Erythroblast (primary cell): ENCODE data around the gene JARID2.

Source experiments
- DNase-seq, 2 experiments: peaks; one replicate each; lab custom pipeline; 2025; lab: John Stamatoyannopoulos, UW
- GATA1 ChIP-seq: IDR thresholded peaks from 2 replicates; pipeline ENCODE4 v1.6.1; 2011; ENCODE audit warnings: low read depth, mild to moderate bottlenecking, control low read depth, low read length, moderate library complexity
- POLR2A ChIP-seq: IDR thresholded peaks from 2 replicates; pipeline ENCODE4 v1.6.1; 2011; ENCODE audit warnings: mild to moderate bottlenecking, low read length

Gene JARID2

DNA sequence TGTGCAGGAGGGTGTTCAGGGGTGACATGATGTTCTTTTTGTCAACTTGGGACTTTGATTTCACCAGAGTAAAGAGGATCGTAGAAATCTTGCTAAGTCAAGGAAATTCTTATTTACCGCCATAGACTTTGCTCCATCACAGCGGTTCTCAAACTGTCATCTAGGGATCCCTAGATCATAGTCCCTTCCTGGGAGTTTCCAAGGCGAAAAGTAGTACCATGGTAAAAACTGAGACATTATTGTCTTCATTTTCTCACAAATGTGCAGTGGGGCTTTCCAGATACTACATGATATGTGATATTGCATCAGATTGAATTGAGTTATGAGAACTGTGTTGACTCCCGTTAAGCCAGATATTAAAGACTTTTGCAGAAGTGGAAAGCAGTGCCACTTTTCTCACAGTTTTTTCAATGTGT is 79.7 kb downstream of the JARID2 start:
- no peak for DNase-seq
- TF ChIP-seq POLR2A (no peak), GATA1 (no peak)

DNA sequence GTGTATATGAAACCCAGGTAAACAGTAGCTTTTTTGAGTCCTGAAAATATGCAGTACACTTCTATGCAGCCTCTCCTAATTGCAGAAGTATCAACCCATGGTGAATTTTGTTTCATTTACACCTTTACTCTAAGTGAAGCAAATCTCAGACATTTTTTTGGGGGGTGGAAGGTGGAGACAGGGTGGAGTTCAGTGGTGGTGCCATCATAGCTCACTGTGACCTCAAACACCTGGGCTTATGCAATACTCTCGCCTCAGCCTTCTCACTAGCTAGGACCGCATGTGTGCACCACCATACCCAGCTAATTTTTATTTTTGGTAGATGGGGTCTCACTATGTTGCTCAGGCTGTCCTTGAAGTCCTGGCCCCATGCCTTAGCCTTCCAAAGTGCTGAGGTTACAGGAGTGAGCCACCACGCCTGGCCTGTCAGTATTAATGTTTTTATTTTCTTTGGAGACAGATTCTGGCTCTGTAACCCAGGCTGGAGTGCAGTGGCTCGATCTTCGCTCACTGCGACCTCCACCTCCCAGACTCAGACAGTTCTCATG is 80.3 kb downstream of the JARID2 start:
- no peak for DNase-seq
- TF ChIP-seq POLR2A = no peak

DNA sequence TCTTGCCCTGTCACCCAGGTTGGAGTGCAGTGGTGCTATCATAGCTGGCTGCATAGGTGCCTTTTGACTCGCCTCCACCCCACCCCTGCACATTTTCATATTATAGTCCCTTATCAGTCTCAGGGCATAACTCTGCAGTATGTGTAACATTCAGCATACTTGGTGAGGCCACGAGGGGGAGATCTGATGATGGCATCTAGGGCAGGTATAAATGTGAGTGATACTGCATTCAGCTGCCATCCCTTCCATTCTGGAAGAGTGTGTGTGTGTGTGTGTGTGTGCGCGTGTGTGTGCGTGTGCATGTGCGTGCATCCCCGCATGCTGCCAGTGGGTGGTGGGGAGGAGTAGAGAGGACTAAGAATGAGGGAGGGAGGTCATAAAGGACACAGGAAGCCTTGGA is 81.4 kb downstream of the JARID2 start:
- peak; percentile 90 to 91 for DNase-seq
- no peak for TF ChIP-seq GATA1
- no peak for TF ChIP-seq POLR2A

- TF ChIP-seq POLR2A (no peak), GATA1 (no peak)
- DNase-seq = peak; percentile 50 to 59
Measured at GRCh38 chr6:15329197-15329671, 83.4 kb downstream of the JARID2 start.

GRCh38 chr6:15330174-15330944 is 84.5 kb downstream of the JARID2 start:
- TF ChIP-seq POLR2A (no peak), GATA1 (no peak)
- peak; percentile 18 to 57 for DNase-seq

DNA sequence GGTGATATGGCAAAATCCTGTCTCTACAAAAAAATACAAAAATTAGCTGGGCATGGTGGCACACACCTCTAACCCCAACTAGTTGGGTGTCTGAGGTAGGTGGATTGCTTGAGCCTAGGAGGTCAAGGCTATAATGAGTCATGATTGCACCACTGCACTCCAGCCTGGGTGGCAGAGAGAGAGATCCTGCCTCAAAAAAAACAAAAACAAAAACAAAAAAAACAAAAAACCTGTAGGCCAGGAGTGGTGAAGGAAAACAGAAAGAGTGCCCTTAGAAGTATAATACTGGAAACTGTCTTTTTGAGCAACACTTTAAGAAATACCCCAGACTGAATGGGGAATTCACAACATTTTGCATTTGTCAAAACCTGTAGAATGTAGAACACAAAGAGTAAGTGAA is 85.3 kb downstream of the JARID2 start:
- TF ChIP-seq POLR2A (no peak), GATA1 (no peak)
- peak; percentile 62 to 80 for DNase-seq

- TF ChIP-seq GATA1 (no peak), POLR2A (no peak)
- peak in 1 of 2 experiments; percentile 39 for DNase-seq
Measured at GRCh38 chr6:15331629-15332251, 85.9 kb downstream of the JARID2 start.

DNA sequence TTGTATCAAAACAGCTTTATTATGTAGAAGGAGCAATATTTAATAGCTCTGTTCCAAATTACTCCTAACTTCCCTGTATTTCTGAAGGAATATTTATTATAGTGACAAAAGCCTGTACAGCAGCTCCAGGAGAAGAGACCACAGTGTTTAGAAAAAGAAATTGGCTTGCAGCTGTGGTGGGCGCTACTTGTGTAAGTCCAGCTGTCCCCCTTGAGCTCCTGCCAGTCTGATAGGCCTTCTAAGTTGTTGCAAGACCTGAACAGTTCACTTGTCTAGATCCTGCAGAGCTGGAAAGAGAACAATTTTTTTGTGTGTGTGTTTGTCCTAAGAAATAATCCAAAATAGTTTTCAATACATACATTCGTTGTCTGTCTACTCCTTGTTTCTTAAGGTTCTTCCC is 86.6 kb downstream of the JARID2 start:
- no peak for TF ChIP-seq GATA1
- no peak for TF ChIP-seq POLR2A
- DNase-seq = peak; percentile 11 to 18

DNA sequence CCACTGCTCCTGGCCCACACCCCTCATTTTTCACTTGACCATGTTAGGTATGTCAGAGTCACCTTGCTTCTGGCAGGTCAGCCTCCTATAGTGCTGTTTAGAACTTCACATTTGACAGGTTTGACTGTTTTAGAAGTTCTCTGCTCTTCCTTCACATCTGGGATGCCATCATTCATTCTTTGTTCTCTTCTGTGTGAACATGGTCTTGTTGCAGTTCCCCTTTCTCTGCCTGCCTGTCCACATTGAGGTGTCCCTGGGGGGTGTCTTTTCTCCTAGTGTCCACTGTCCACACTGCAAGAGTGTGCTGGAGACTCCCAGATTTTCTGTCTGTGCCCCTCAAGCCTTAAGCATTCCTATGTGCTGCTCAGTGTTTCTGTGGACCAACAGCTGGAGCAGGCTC is 89.5 kb downstream of the JARID2 start:
- TF ChIP-seq GATA1 (no peak), POLR2A (no peak)
- DNase-seq = no peak

DNA sequence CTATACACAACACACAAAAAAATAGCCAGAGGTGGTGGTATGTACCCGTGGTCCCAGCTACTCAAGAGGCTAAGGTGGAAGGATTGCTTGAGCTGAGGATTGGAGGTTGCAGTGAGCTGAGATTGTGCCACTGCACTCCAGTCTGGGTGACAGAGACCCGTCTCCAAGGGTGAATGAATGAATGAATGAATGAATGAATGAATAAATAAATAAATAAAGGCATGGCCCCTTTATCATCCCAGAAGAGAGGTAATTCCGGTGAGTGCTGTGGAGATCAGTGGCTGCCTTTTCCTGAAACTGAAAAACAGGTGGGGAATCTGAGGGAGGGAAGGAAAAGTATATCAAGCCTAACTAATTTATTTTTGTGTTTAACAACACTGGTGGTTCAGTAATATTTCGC is 90.0 kb downstream of the JARID2 start:
- TF ChIP-seq GATA1 (no peak), POLR2A (no peak)
- DNase-seq = no peak

DNA sequence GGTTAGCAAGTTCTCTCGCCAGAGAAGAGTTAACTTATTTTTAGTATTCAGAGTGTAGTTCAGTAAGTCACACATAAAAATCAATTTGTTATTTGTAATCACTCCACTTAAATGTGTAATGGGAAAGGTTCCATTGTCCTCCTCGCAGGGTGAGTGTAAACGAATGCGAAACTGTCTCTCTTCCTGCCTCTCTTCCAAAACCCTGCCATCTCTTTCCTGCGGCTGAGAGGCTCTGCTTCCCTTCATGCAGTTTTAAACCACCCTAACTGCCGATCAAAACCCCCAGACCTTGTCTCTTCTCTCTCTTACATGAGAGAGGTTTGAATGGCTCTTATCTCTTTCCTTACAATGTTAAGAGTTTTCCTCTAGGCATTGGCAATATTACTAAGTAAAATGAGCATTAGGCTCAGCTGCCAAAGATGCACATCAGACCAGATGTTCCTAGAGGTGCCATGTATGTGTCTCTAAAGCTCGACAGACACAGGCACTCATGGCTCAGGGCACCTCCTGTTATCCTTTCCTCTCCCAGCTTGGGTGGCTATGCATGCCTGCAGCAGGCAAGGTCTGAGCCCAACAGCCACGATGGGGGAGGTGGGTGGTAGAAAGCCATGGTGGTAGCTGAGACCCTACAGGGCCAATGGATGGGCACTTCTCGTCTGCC is 91.2 kb downstream of the JARID2 start:
- DNase-seq = peak; percentile 37 to 54

DNA sequence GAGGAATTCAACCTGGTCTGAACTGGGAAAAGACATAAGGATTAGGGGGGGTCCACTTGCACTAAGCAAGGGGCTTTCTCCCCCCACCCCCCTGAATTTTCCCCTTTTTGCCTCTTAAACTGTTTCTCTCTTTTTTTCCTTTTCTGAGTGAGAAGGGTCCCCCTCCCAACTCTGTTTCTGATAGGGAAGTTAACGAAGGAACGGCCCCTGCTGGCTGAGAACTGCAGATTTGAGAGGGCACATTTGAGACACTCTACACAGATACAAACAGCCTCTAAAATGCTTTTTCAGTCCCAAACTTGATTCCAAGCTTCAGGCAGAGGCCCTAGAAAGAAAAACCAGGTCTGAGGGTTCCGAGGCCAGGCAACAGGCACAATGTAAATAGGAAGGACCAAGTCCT is 91.7 kb downstream of the JARID2 start:
- no peak for TF ChIP-seq GATA1
- TF ChIP-seq POLR2A = no peak
- DNase-seq = peak; percentile 38 to 39

More for the DNA sequence above, 91.2 kb downstream of the JARID2 start:
- TF ChIP-seq GATA1 (no peak), POLR2A (no peak)

DNA sequence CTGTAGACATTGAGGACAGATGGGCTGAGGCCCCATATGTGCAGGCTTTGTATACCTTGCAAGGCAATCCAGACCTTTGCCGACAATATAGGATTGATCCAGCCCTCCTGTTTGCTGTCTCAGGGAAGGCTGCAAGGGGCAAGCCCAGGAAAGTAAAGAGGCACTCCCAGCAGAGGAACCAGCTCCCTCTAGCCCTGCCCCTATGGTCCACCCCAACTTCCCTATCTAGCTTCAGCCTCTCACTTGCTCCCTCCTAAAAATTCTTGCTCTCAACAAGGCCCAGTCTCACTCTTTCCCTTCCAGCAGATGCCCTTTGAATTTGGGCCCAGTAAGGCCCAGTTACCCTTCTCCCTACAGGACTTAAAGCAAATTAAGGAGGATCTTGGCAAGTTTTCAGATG is 92.6 kb downstream of the JARID2 start:
- TF ChIP-seq GATA1 (no peak), POLR2A (no peak)
- peak; percentile 26 to 44 for DNase-seq

DNA sequence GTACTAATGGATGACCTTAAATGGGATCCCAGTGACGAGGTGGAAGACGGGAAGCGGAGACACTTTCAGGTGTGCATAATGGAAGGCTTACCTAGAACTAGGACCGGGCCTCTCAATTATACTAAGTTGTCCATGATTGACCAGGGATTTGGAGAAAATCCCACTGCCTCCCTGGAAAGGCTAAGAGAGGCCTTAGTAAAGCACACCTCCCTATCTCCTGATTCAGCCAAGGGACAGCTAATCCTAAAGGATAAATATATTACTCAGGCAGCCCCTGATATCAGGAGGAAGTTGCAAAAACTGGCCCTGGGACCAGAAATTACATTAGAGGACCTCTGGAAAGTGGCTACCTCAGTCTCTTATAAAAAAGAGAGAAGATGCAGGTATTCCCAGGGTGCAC is 93.2 kb downstream of the JARID2 start:
- TF ChIP-seq GATA1 (no peak), POLR2A (no peak)
- DNase-seq = no peak
